Jurkat, Clone E6-1 (cell line): Measurements from ENCODE around the gene S100A12.

Experiments used
- DNase-seq: peaks from one replicate; pipeline ENCODE4 v3.0.0-alpha.2; 2011; ENCODE audit warnings: low read depth, low spot score
- H3K4me3 ChIP-seq: 2 replicates; pipeline ENCODE4 v1.5.1; 2011; ENCODE audit warnings: mild to moderate bottlenecking, low read length, control low read depth, moderate library complexity

Gene S100A12

GRCh38 chr1:153397924-153398651, 22.7 kb upstream of the S100A12 start:
- DNase-seq = no peak
- no peak overlapping the region for H3K4me3 ChIP-seq

DNA sequence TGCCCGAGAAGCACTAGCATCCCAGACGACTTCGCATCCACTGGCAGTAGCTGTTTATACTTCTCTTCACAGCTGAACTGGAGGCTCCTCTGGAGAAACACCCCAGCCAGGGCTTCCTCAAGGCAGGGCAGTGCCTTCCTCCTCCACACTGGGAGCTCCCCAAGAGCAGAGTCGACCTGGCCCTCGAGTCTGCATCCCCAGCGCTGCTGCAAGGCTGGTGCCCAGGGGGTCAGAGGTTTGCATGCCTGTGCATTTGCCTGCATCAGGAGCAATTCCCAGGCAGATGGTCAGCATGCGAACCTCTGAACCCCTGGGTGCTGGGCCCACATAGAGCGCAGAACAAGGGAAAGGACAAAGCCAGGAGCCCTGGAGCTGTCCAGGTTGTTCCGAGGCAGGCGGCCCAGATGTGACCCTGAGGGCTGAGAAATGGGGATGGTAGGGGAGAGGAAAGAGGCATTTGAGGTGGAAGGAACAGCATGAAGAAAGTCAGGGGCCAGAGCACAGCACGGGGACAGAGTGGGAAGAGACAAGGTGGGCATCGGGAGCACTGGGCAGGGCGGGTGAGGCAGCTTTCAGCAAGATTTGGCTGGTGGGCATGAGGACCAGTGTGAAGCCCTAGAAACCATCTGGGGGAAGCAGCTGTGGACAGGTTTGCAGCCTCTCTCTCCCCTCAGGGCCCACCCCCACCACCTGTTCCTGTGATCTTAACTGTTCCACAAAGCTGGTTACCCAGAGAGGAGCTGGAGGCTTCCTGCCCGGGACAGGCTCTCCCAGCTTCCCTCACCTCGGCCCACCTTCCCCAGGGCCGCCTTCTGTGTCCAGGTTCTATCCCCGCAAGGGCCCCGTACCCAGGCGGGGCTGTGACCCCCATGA, 21.9 kb upstream of the S100A12 start:
- no peak overlapping the region for H3K4me3 ChIP-seq
- no peak for DNase-seq

- H3K4me3 ChIP-seq = no peak overlapping the region
- no peak for DNase-seq
These were observed 21.0 kb upstream of the S100A12 start for GRCh38 chr1:153396461-153396860.

GRCh38 chr1:153395776-153396175, 20.4 kb upstream of the S100A12 start:
- no peak for DNase-seq
- no peak overlapping the region for H3K4me3 ChIP-seq

- no peak for DNase-seq
These were observed 19.8 kb upstream of the S100A12 start for GRCh38 chr1:153395136-153395685.

DNA sequence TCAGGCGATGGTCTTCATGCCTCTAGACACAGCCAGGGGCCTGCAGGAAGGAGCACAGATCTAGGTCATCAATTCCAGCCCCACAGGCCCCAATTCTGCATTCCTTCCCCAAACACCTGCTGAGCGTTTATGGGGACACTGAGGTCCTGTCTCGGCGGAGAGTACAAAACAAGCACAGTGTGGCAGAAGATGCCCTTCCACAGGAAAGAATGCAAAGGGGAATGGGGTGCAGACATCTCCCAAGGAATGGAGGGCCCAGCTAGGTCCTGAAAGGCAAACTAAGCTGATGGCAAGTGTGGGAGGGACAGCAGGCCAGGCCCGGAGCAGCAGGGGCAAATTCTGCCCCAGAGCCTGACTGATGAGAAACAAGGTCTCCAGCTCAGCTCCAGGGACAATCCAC, 19.0 kb upstream of the S100A12 start:
- H3K4me3 ChIP-seq = no peak overlapping the region
- DNase-seq = no peak

More at GRCh38 chr1:153395136-153395685, 19.8 kb upstream of the S100A12 start:
- H3K4me3 ChIP-seq = no peak overlapping the region

DNA sequence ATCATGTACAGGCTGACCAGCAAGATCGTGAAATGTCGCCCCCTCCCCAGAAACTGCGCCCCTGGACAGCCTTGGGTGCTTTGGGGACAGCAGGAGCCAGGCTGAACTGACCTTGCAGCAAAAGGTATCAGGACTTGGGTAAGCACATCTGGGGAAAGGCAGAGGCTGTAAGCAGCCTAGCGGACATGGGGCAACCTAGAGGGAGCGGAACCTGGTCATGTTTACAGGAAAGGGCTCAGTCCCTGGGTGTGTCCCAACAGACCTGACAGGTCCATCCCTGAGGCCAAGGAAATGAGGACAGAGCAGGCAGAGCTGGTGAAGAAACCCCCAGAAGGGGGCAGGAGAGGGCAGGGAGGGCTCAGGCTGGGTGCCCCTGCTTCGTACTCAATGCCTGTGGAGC, 18.5 kb upstream of the S100A12 start:
- H3K4me3 ChIP-seq = no peak overlapping the region
- no peak for DNase-seq

DNA sequence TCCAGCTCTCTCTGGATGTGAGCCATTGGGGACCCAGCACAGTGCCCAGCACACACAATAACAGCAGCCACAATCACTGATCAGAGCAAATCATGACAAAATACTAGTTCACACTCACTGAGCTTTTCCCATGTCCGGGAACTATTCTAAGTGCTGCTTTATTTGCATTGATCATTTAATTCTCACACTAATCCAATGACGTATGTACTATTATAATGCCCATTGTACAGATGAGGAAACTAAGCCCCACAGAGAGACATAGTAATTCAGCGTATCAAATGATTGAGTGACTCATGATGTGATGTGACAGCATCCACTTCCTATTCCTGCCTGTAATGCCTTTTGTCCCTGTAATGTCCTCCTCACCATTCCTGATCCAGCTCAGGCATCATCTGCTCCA, 17.4 kb upstream of the S100A12 start:
- no peak overlapping the region for H3K4me3 ChIP-seq

GRCh38 chr1:153392258-153392657, 16.8 kb upstream of the S100A12 start:
- DNase-seq = no peak

More for the DNA sequence above, 17.4 kb upstream of the S100A12 start:
- DNase-seq = no peak

GRCh38 chr1:153390938-153391710, 15.7 kb upstream of the S100A12 start, which contains the start of gene S100A8:
Gene S100A8 (minus strand): TSS chr1:153391073. CDS start chr1:153390535, 538 bp downstream.
- H3K4me3 ChIP-seq = no peak within 1 kb of the TSS
- DNase-seq = no peak

More at GRCh38 chr1:153392258-153392657, 16.8 kb upstream of the S100A12 start:
- H3K4me3 ChIP-seq = no peak overlapping the region

DNA sequence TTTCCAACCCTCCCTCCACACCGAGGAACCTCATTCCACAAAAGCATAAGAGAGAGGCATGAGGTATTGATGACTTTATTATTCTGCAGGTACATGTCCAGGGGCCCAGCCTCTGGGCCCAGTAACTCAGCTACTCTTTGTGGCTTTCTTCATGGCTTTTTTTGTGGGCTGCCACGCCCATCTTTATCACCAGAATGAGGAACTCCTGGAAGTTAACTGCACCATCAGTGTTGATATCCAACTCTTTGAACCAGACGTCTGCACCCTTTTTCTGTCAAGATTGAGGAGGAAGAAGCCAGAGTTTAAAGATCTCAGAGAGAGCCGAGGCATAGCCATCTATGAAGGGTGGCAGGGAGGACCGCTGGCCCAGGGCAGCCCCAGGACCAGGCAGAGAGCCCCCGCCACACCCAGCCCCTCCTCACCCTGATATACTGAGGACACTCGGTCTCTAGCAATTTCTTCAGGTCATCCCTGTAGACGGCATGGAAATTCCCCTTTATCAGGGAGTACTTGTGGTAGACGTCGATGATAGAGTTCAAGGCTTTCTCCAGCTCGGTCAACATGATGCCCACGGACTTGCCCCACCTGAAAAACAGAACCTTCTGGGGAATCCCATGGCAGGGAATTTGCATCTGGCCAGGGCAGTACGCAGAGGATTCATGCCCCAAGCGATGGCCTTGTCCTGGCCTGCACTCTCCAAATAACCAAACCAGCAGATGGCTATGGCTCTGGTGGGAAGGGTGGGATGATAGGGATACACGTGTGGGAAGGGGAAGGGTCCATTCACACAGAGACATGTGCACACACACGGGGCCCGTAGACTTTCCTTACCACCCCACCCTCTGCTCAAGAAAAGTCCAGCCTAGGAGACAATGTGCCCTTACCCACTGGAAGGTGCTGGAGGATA, 14.8 kb upstream of the S100A12 start:
- no peak for DNase-seq
- no peak overlapping the region for H3K4me3 ChIP-seq

DNA sequence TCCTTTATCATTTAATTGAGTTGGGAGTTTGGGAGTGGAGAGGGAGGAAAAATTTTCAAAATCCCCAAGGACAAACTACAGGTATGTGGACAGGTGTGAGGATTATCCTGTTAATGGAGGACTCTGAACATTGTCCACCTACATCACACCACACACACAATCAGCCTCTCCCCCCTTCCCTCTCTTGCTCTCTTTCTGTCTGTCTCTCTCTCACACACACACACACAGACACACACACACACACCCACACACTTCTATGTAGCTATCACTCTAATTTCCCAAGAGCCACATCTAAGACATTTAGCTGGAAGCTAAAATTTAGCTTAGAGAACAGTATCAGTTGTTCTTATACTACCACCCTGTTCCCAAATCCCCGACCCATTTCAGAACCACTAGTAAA, 14.0 kb upstream of the S100A12 start:
- DNase-seq = no peak
- H3K4me3 ChIP-seq = no peak overlapping the region

DNA sequence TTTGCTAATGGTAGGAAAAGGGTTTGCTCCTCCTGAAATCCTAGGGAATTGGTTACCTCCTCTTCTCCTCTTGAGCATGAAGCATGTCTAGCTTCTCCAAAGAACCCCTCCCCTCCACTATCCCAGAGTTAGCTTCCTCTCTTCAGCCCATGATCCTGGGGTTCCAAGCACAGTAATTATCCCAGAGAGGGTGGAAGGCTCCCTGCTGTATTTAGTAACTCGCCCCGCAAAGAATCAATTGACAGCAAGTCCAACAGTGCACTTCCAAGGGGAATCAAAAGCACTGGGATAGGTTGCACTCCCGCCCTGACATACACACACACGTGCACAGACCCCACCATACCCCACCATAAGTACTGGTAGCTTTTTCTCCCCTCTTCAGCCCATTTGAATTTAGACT, 12.4 kb upstream of the S100A12 start:
- no peak for DNase-seq
- H3K4me3 ChIP-seq = no peak overlapping the region

DNA sequence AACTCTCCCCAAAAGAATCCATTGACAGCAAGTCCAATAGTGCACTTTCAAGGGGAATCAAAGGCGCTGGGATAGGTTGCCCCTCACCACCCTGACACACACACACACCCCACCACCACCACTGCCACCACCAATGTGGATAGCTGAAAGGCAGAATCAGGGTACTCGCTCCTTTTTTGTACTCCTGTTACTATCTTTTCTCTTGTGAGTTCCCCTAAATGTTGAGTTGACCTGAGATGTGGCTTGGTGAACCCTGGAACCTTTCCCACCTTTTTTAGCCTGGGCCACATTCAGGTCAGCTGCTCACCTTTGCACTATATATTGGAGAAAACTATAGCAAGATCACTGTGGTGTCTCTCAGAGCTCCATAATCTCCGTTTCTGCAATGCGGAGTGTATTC, 11.6 kb upstream of the S100A12 start:
- H3K4me3 ChIP-seq = no peak overlapping the region
- DNase-seq = no peak

- no peak for DNase-seq
- no peak overlapping the region for H3K4me3 ChIP-seq
These were observed 11.1 kb upstream of the S100A12 start for GRCh38 chr1:153386500-153386901.

DNA sequence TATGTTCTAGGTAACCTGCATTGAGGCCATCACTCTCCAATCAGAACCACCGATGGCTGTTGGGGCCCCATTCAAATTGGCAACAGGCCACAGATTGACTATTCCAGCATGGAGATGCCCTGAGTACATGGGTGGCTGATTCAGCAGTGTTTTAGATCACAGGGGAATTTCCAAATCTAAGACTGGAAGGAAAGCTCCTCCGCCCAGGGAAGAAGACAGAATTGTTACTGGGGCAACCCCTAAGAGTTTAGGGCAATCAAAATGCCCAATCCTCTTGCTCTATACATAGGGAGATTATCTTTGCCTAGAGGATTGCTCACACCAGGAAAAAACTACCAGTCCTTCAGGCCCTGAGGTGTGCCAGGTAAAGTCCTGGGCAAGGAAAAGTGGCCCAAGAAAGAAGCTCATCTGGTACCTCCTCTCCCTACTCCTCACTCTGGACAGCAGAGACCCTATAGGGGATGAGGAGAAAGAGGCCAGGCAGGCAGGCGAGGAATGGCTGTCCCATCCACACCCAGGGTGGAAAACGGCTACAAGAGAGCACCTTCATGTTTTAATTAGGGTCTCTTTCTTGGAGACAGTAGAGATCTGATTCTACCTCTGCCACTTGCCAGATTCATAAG, 9.6 kb upstream of the S100A12 start:
- no peak for DNase-seq
- no peak overlapping the region for H3K4me3 ChIP-seq

GRCh38 chr1:153380711-153381110, 5.3 kb upstream of the S100A12 start:
- no peak overlapping the region for H3K4me3 ChIP-seq
- DNase-seq = no peak

- no peak for DNase-seq
- no peak overlapping the region for H3K4me3 ChIP-seq
These were observed 4.2 kb upstream of the S100A12 start for GRCh38 chr1:153379591-153379990.
